Calu3 (cell line): Measurements from ENCODE around the gene SMARCD1. TPM values are rescaled to one million over a fixed set of nuclear protein-coding genes. Genes with fewer than 3 reads are reported as not detected.

ENCODE experiments used
- BruUV-seq: library from RNA; stranded (reverse); fragments of 400-500 nt; replicated peaks from 2 replicates; lab custom pipeline; 2021; lab: Mats Ljungman, UMichigan
- CTCF ChIA-PET: fragments of 300-600 bp; sonication (Branson Sonifier 250); formaldehyde crosslinking; loops from one replicate; lab custom pipeline; 2022; ENCODE audit warnings: antibody characterized with exemption; lab: Charles Lee
- DNase-seq: peaks from one replicate; pipeline ENCODE4 v3.0.0; 2022
- H3K27ac Mint-ChIP-seq: one replicate; pipeline ENCODE4 v1.8.0; 2022; ENCODE audit warnings: mixed read lengths; ENCODE audit not compliant: unreplicated experiment
- H3K27me3 Mint-ChIP-seq: one replicate; pipeline ENCODE4 v1.8.0; 2022; ENCODE audit warnings: mixed read lengths; ENCODE audit not compliant: unreplicated experiment
- H3K36me3 Mint-ChIP-seq: one replicate; pipeline ENCODE4 v1.8.0; 2022; ENCODE audit warnings: mild to moderate bottlenecking, moderate library complexity, mixed read lengths; ENCODE audit not compliant: insufficient read depth, unreplicated experiment
- H3K4me1 Mint-ChIP-seq: one replicate; pipeline ENCODE4 v1.8.0; 2022; ENCODE audit warnings: mild to moderate bottlenecking, low read depth, mixed read lengths; ENCODE audit not compliant: unreplicated experiment
- H3K4me3 Mint-ChIP-seq: one replicate; pipeline ENCODE4 v1.8.0; 2022; ENCODE audit warnings: mild to moderate bottlenecking, low read depth, moderate library complexity, mixed read lengths; ENCODE audit not compliant: unreplicated experiment
- H3K9me3 Mint-ChIP-seq: one replicate; pipeline ENCODE4 v1.8.0; 2022; ENCODE audit warnings: low read depth, mixed read lengths; ENCODE audit not compliant: unreplicated experiment
- CTCF ChIP-seq: fragments of 200-600 bp; IDR thresholded peaks from one replicate; pipeline ENCODE4 v1.8.0; 2022; ENCODE audit warnings: antibody characterized with exemption; ENCODE audit not compliant: unreplicated experiment
- intact Hi-C: fragments of 100-400 bp; cut with micrococcal nuclease; formaldehyde crosslinking; loops from one replicate; pipeline ENCODE4 v1.10.0; 2022; ENCODE audit not compliant: unreplicated experiment
- total RNA-seq: library from RNA; stranded (reverse); gene quantifications from 2 replicates; pipeline ENCODE4 v1.2.3, GENCODE V29; 2022

Gene SMARCD1
- total RNA-seq, 1 experiment from 2014 or later = 36.9 TPM

DNA sequence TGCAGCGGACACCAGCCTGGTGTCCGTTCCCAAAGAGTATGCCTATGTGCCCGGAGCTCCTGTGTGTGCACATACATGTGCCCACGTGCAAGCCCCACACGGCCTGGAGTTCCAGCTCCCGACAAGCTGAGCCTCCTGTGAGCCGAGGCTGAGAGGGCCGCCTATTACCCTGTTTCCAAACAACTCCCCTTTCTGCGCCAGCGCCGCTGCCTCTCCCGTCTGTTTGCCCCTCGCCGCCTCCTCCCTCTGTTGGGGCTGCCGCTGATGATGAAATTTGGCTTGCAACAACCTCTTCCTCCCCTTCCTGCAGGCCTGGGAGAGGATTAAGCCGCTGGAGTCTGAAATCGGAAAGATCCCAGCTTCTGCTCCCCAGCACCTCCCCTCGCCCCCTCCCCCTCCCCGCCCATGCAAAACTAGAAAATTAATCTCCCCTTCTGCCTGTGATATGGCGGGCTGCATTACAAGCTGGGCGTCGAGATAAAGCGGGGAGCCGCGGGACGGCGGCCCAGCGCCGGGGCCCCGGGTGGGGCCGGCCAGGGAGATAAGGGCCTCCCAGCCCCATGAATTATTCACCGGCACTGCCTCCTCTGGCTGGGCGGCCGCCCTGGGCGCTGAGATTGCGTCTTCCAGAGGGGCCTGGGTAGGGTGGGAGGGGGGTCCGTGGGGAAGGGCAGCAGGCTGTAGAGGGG is 34.6 kb upstream of the SMARCD1 start:
- BruUV-seq = no TSS peak
- no peaks in the 10 kb centered on the region for H3K9me3 Mint-ChIP-seq
- no peak for TF ChIP-seq CTCF
- CTCF ChIA-PET = interaction anchor here (0.6 kb wide), 1 partner anchor 1020 kb away, joined by 3 read pairs; no protein-coding TSS in a partner anchor
- no peak overlapping the region for H3K27ac Mint-ChIP-seq
- intact Hi-C loops = loop anchor here (10.0 kb wide), 1 partner anchor 186 kb away; no protein-coding TSS in a partner anchor
- peaks cover 2% of the 10 kb centered on the region for H3K4me1 Mint-ChIP-seq
- H3K4me3 Mint-ChIP-seq = no peak overlapping the region
- peaks cover 50% of the 10 kb centered on the region for H3K27me3 Mint-ChIP-seq
- no peak for DNase-seq
- H3K36me3 Mint-ChIP-seq = no peaks in the 10 kb centered on the region

DNA sequence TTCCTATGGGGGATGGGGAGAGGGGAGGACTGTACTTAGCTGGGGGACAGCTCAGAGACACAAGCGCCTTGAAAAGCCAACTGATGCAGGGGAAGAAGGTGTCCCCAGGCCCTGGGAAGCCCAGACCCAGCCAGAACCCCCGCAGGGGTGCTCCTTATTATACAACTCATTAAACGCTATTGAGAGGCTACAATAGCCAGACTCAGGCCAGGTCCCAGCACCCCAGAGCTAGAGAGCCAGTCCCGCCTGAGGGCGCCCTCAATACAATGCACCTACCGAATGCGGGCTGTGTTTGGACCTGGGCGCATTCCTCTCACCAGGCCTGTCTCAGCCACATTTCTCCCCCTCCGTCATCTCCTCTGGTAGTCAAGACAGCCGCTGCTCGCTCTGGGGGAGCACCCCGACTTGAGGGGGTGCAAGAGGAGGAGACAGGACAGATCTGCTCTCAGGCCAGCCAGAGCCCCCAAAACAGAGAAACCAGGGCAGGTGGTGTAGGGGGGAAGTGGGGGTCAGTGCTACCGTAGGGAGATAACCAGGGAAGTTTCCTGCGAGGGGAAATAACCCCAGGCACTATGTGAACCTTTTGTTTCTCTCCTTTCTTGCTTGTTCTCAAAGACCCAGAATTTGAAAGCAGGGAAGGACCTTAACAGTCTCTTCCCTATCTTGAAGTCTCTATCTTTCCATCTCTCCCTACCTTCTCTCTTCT is 33.9 kb upstream of the SMARCD1 start:
- no TSS peak for BruUV-seq
- Mint-ChIP-seq H3K4me3 (no peak overlapping the region), H3K9me3 (no peaks in the 10 kb centered on the region), H3K27ac (no peak overlapping the region), H3K27me3 (peaks cover 56% of the 10 kb centered on the region), H3K4me1 (peaks cover 9% of the 10 kb centered on the region), H3K36me3 (peaks cover 5% of the 10 kb centered on the region)
- no peak for DNase-seq
- CTCF ChIA-PET = no interaction called here
- TF ChIP-seq CTCF = no peak
- intact Hi-C loops = loop anchor here (10.0 kb wide), 1 partner anchor 186 kb away; no protein-coding TSS in a partner anchor

- intact Hi-C loops = loop anchor here (10.0 kb wide), 1 partner anchor 188 kb away; no protein-coding TSS in a partner anchor
- H3K4me1 Mint-ChIP-seq = peaks cover 14% of the 10 kb centered on the region
- CTCF ChIA-PET = no interaction called here
- no peak overlapping the region for H3K4me3 Mint-ChIP-seq
- H3K27me3 Mint-ChIP-seq = peaks cover 69% of the 10 kb centered on the region
- H3K9me3 Mint-ChIP-seq = no peaks in the 10 kb centered on the region
- TF ChIP-seq CTCF = no peak
- peaks cover 14% of the 10 kb centered on the region for H3K36me3 Mint-ChIP-seq
- BruUV-seq = no TSS peak
- no peak for DNase-seq
- no peak overlapping the region for H3K27ac Mint-ChIP-seq
These were observed 32.6 kb upstream of the SMARCD1 start for GRCh38 chr12:50052544-50052943.

DNA sequence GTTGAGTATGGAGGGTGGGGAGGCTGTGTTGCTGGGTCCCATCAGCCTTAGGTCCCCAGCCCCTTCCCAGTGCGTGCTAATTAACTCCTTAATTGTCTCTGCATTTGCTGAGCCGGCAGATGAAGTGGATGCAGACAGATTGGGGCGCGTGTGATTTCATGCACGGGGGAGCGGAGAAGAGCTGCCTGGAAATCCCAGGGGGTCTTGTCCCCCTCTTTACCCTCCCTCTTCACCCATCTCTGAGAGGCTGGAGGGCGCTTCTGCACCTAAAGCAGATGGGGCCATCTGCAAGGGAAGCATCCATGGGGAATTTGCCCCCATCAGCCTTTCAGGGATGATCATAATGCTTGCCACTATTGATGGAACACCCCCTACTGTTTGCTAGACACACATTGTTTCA is 32.2 kb upstream of the SMARCD1 start:
- no peak overlapping the region for H3K4me3 Mint-ChIP-seq
- H3K27me3 Mint-ChIP-seq = peaks cover 69% of the 10 kb centered on the region
- no TSS peak for BruUV-seq
- no peaks in the 10 kb centered on the region for H3K9me3 Mint-ChIP-seq
- H3K4me1 Mint-ChIP-seq = peaks cover 14% of the 10 kb centered on the region
- DNase-seq = no peak
- TF ChIP-seq CTCF = no peak
- CTCF ChIA-PET = no interaction called here
- no peak overlapping the region for H3K27ac Mint-ChIP-seq
- intact Hi-C loops = loop anchor here (10.0 kb wide), 1 partner anchor 188 kb away; no protein-coding TSS in a partner anchor
- H3K36me3 Mint-ChIP-seq = peaks cover 16% of the 10 kb centered on the region
